Activated CD4-positive, alpha-beta T cell treated with anti-CD3 and anti-CD28 coated beads, Interleukin-2, amount 50 U/mL, for 16 hours (primary cell): ENCODE results near the gene ETHE1.

ENCODE experiments used
- DNase-seq: peaks from one replicate; pipeline ENCODE4 v3.0.0-alpha.2; 2020

The ETHE1 gene

DNA sequence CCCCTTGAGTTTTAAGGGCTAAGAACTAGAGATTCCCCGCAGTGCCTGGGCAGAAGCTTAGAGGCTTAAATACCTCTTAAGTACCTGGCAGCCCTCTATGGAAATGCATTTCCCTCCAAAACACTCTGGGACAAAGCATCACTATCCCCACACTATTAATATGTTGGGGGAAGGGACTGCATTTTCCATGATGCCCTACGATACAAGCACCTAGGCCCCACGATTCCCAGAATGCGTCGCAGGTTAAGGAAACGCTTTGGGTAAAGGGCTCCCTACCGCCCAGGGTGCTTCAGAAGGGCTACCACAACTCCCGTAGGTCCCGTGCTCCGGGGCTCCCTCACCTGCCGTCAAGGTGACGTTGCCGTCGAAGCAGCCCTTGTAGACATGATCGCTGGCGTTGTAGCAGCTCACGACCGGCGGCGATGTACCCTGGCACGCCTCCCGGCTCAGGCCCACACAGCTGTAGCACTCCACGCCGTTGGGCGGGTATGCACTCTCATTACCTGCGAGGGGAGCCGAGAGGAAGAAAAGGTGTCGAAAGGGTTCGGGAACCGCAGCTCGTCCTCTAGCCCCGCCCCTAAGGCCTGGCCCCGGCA is 64.1 kb downstream of the ETHE1 start:
- DNase-seq = no peak

DNA sequence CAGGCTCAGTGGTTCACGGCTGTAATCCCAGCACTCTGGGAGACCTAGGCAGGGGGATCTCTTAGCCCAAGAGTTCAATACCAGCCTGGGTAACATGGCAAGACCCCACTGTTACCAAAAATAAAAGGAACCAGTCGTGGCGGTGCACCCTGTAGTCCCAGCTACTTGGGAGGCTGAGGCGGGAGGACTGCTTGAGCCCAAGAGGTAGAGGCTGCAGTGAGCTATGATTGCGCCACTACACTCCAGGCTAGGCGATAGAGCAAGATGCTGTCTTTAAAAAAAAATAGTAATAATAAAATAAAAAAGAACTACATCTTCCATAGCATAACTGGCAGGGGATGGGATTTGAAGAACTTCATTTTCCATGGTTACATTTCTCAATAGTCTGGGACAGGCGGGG is 64.6 kb downstream of the ETHE1 start:
- DNase-seq = no peak

DNA sequence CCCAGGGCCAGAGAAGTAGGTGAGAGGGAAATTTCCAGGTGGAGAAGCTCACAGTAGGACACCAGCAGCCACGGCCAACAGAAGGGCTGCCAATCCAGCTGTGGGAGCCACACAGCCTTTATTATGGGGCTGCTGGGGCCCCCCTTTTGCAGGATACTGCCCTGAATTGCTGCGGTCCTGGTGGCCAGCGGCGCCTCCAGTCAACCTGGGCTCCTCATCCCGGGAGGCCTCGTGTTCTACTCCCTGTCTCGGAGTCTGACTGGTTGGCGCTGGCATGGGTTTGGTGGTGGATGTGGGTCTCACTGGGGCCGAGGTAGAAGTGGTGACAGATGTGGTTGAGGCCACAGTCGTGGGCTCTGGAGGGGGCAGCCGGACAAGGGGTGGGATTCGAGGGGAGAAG is 65.7 kb downstream of the ETHE1 start:
- DNase-seq = no peak

DNA sequence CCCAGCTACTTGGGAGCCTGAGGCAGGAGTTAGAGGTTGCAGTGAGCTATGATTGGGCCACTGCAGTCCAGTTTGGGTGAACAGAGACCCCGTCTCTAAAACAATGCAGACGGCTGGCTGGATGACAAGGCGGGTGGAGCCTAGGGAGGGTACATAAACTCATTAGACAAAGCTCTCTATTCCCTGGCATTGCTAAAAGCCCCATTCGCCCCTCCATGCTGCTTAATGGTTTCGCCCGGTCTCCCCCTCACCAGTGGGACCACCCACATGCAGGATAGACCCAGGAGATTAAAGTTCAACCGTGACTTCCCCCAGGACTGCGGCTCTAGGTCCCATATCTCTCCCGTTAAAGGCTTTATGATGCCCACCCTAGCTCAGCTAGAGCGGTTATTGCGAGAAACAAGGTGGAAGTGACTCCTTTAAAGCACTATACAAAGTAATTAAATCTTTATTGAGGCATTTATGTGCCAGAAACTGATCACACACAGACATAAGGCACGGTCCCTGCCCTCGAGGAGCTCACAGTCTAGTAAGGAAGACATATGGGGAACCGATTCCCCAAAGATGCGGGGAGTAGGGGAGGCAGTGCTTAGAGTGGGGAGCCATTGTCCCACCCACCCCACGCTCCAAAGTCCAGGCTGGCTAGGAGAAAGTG is 66.5 kb downstream of the ETHE1 start:
- DNase-seq = no peak

DNA sequence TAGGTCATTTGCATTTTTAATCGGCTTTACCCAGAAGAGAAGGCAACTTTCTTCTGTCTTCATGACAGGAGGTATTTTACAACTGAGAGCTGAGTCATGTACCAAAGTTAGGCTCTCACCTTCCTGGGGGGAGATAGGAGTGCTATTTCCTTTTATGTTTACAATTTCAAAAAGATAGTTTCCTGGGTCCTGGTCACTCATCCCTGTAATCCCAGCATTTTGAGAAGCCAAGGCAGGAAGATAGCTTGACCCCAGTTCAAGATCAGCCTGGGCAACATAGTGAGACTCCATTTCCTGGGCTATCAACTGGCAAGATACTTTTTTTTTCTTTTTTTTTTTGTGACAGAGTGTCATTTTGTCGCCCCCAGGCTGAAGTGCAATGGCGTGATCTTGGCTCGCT is 69.2 kb downstream of the ETHE1 start:
- no peak for DNase-seq
